HG03025 (cell line): ENCODE results near the gene NR6A1.

Experiments
- ATAC-seq: cut with Tn5 transposase; IDR thresholded peaks from one replicate; pipeline ENCODE4 v1.9.1; 2021; ENCODE audit warnings: mild to moderate bottlenecking, moderate library complexity; ENCODE audit not compliant: unreplicated experiment, low FRiP score

NR6A1 gene

DNA sequence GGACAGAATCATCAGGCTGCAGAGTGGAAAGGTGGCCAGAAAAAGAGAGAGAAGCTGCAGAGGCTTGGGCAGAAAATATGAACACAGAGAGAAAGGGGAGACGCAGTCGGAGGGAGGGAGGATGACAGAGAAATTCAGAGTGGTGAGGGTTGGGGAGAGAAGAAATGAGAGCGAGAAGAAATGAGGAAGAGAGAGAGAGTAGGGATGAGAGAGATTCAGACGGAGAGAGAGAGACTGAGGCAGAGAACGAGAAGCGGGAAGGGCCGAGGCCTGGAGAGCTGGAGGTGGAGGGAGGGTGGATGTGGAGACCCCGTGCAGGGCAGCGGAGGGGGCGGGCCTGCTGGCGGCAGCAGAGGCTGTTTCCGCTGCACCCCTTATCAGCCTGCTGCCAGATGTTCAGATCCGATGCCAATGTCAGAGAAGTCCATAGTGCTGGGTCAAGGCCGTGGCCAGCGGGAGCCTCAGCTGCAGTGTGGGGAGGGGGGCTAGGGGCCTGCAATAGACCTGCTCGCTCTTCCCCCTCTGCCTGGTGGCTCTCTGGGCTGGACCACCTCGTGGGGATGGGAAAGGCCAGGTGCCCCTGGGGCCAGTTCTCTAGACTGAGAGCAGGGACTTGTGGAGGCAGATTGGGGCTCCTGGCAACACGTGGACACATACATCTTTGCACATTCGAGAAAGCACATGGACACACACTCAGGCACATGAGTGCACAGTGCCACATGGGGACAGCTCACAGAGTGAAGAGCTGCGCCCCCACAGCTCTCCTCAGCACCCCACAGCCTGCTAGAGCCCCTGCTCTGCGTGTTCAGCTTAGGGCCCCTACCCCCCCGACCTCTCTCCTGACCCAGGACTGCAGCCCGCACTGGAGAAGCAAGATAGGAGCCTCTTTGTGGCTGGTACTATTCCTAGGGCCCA, 259.0 kb downstream of the NR6A1 start:
- no peak for ATAC-seq

DNA sequence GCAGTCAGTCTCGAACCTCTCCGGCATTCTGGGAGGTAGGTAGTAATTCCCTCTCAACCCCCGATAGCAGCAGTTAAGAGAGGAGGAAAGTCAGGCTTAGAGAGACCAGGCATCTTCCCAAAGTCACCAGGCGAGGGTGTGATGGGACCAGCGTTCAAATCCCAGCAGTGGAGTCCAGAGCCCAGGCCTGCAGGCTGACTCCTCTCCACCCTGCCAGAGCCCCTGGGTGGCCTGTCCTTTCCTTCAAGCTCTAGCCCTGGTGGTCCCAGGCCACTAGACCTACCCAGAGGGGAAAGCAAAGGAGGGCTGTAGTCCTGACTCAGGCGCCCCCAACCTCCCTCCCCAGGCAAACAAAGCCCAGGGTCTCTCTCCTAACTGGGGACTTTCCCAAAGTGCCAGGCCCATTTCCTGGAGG, 259.7 kb downstream of the NR6A1 start:
- ATAC-seq, result no peak

DNA sequence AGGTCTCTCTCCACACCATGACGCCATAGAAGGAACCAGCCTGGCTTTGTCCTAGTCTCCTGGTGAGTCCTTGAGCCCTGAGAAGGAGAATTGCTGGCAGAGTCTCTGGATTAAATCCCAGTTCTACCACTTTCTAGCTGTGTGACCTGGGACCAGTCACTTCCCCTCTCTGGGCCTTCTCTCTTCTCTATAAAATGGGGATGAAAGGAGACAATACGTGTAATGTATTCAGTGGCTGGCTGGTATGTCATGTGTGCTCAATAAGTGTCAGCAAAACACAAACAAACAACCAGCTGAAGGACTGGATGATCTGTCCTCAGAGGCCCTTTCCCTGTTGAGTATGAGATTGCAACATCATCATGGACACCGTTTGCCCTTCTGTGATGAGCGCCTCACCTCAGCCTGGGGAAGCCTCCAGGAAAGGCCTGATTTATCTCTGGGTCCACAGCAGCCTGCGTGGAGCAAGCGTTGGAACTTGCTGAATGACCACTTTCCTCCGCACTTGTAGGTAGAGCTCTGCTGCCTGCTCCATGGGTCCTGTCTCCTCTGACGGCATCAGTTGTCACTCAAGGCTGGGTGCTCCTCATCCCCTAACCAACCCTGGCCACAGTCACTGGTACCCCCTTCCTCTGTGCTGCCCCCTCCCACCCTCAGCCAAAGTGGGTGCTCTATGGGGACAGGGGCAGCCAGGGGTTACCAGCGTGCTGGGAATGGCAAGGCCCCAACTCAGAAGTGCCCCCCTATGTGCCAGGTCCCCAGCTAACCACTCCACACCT, 260.3 kb downstream of the NR6A1 start:
- no peak for ATAC-seq

DNA sequence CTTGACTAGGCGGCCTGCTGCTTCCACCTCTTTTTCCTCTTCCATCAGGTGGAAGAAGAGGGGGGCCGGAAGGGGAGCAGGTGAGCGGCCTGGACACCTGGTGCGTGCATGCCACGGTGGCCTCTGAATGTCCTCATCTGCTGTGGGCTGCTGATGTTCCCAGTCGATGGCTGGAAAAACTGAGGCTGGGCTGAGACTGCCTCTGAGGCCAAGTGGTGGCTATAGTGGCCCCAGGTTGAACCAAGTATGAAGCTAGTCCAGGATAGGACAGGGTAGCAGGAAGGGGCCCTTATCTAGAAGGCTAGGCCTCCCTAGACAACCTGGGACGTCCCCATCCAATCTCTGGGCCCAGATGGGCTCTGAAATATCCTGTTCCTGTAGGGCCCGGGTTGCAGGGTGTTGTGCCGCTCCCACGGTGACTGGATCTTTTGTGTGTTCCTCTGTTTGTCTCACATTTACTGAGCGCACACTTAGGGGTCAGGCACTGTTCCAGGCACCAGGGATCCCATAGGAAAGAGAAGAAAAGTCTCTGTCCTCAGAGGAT, 263.2 kb downstream of the NR6A1 start:
- ATAC-seq, result no peak

DNA sequence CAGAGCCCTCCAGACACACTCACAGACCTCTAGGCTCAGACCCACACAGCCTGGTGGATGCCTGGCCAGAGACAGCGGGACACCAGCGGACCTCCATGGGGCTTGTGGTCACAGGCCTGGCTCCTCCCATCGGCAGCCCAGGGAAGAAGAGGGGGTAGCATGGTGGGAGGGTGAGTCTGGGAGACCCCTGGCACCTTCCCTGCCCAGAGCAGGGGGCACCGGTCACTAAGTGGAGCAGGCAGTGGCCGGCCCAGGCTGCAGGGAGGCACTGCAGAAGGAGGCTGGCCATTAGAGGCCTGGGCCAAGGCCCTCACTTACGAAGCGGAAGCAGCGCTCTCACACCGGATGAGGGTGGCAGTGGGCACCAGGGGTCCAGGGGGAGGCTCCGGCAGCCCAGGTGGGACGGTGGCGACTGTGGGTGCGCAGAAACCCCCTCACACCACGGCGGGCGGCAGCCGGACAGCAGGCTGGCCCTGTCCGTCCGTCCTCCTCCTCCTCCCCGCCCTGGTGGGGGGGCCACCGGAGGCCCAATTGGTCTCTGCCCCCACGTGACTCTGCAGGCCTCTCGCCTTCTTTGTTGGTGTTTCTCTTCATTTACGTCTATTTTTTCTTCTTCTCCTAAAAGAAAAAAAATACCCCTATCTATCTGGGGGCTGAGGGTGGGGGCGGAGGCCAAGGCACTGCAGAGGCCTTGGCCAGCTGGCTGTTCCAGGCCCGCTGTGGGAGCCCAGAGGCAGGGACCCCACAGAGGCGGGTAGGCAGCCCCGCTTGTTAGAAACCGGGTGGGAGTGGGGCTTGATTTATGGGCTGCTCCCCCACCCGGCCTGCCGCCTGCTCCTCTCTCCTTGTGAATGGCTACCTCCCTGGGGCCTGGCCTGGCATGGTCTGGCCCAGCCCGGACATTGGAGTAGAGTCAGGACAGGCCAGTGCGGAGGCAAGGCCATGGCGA, 263.9 kb downstream of the NR6A1 start, which contains the start of gene NR5A1:
Gene NR5A1, minus strand, starts transcription at position 469 of the 949 bp plus-strand sequence. CDS start 4,004 bp downstream, outside the sequence.
- no peak for ATAC-seq

DNA sequence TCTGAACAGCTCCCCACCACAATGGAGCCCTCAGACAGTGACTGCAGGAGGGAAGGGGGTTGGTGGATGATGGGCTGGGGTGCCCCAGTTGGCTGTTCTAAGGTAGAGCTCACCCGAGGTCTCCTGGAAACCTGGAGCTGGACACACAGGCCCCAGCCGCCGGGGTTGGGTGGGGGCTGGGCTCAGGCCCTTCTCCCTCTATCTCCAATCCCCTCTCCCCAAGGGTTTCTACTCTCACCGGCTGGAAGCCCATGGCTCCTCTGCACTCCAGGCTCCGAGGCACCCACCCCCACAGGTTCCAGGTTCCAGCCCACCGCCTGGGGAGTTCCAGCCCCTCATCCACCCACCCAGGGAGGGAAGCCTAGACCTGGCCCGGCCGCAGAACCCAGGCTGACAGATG, 264.7 kb downstream of the NR6A1 start:
- ATAC-seq, result no peak

DNA sequence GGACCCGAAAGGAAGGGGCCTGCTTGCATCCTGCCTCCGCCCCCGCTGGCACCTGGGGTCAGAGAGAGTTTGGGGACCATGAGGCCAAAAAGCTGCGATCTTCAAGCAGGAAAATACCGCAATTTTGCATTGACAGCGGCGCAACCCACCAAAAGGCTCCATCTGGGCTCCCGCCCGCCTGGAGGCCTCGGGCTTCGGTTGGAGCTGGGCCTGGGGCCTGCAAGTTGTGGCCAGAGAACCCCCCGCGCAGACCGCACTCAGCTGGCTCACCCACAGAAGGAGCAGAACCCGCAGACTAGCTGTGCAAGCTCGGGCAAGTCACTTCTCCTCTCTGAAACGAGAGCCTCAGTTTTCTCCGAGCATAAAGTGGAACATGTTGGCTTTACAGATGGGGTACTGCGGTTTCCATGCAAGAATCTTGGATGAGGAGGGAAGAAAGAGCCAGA, 265.2 kb downstream of the NR6A1 start:
- no peak for ATAC-seq

DNA sequence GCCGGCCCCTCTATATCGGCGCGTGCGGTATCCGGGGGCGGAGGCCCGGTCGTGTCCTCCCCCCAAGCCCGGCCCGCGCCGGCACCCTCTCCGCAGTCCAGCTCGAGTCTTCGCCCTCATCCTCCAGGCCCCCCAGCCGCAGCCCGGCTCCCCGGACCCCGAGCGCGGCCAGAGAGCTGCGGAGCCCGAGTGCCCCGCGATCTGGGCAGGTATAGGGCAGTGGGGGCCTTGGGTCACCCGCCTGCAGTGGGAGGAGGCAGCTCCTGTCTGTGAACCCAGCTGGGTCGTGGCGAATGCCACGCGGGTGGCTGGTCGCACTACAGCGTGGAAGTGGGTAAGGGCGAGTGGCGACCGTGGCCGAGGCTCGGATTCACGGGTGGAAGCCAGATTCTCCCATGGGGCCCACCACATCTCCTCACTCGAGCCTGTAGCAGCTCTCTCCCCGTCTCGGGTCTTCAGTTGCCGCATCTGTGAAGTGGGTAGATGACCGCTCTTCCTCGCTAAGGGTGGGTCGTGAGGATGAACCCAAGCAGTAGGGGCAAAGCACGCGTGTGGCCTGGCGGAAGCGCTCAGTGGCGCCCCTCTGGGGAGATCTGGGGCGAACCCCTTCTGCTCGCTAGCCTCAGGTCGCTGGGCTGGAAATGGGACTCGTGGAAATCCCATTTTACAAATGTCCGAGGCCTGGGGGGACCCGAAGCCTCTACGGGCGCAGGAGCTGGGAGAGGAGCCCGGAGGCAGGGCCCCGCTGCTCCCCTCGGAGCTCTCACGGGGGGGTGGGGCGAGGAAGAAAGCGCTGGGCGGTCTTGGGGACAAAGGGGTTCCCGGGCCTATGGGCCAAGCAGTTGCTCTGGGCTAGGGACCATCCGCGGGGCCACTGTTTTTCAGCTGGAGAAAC, 265.9 kb downstream of the NR6A1 start:
- ATAC-seq, result no peak

DNA sequence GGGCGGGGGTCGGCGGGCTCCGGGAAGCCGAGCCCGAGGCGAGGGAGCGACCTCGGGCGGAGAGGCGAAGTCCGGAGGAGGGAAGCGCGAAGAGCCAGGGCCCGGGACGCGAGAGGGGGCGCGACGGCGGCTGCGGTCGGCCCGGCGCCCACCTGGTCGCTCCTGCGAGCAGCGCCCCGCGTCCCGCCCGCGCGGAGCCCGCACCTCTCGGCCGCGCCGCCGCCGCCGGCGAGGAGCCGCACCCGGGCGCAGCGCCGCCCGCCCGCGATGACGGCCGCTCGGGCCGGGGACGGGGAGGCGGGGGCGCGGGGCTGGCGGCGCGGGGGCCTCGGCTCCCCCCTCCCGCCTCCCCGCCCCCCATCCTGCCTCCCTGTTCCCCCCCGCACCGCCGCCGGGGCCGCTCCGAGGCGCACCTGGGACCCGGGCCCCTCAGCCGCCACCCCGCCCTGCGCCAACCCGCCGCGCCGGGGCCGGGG, 266.5 kb downstream of the NR6A1 start:
- ATAC-seq, result no peak

DNA sequence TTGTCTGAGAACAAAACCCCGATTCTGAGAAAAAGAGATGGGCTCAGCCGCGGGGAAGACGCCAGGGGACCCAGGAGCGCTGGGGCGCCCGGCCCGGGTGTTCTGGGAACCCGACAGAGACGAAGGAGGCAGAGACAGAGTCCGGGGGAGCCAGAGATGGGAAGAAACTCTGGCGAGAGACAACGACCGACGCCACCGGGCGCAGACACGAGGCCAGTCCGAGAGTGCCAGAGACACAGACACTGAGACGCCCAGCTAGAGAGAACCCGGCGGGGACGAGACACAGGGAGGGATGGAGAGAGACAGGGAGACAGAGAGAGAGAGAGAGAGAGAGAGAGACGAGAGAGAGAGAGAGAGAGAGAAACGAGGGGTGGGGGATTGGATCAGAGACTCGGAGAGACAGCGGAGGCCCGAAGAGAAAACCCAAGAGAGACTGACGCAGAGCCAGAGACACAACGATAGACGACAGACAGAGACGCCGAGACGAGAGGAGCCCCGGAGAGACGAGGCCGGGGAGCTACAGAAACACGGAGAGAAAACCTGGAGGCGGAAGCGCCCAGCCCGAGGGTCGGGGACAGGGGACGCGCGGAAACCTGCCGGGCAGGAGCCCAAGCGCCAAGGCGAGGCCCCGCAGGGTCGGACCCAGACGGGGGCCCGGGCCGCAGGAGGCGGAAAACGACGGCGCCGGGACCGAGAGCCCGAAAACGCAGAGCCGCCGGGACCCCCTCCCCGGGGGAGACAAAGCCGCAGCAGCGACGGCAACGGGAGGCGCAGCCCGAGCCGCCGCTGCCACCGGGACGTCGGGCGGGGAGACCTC, 267.2 kb downstream of the NR6A1 start:
- ATAC-seq, result no peak

DNA sequence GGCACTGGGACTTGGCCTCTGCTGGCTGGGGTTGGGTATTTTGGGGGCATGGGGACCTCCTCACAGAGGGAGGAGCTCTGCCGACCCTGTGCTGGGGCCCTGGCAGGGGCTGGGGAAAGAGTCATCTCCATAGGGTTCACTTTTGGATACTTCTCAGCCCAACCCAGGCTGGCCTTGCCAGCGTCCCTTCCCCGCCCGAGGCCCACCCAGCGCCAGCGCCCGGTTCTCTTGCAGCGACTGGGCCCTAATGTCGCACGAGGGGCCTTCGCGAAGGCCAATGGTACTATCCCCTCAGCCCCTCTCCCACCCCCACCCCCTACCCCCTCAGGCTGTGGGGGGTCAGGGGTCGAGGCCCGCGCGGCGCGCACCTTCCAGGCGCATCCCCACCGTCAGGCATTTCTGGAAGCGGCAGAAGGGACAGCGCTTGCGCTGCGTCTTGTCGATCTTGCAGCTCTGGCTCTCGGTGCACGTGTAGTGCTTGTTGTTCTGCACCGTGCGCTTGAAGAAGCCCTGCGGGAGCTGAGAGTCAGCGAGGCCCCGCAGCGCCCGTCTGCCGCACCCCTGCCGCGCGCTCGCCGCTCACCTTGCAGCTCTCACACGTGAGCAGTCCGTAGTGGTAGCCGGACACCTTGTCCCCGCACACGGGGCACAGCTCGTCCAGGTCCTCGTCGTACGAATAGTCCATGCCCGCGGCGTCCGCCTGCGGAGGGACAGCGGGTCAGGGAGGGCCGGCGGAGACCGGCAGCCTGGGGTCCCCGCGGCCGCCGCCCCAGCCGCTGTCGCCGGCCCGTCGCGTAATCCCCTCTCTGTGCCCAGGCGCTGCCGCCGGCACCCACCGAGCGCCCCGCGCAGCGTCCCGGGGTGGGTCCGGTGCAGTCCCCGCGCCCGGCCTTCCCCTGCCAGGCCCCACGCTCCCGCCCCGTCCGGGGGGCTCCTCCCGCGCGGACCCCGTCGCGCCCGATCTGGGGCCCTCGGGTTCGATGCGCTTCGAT, 268.1 kb downstream of the NR6A1 start:
- ATAC-seq, result no peak

DNA sequence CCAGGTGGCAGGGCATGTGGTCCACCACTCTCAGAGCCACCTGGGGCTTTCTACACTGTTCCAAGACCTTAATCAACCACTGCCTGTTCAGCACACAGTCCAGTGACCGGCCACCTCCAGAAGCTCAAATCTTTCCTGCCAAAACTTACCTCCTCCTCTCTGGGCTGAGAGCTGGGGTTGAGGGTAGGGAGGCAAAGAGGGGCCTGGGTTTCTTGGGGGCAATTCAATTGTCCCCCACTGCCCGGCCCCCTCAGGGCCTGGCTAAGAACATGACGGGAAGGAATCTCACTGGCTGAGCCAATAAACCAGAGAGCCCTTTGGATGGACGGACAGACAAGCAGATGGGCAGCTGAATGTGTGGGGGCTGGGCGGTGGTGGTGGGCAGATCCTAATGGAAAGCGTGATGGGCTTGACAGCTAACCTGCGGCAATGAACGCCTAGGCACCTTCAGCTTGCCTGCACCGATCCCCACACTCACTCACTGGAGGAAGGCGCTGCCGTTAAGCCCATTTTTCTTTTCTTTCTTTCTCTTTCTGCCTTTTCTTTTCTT, 269.3 kb downstream of the NR6A1 start:
- ATAC-seq, result no peak

DNA sequence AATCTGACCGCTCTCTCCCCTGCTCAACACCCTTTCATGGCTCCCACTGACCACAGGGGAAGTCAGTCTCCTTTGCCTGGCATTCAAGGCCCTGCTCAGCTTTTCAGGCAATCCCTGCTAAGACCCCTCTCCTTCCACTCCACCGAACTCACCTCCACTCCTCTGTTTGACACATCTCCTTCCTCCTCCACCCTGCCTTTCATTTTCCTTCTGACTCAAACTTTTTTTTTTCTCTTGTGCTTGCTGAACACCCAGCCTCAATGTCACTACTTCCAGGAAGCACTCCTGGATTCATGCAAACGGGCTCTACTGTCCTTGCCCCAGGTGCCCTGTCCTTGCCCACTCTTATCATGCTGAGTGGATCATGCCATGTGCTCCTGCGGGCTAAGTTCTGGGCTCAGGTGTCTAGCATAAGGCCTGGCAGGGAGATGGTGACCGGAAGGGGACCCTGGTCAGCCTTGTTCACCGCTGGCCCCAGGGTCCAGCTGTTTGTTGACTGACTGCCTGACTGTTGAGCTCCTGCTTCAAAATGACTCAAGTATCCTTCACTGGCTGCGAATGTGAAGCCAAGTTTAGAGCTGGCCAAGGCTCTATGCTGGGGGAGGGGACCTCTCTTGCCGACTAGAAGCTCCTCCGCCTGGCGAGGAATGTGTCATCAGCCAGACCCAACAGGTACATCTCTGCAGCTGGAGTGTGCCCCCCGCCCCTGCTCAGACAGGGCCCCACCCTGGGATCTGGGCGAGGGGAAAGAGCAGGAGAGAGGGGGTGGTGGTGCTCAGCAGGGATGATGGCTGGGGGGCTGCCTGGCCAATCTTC, 270.1 kb downstream of the NR6A1 start:
- ATAC-seq, result no peak

DNA sequence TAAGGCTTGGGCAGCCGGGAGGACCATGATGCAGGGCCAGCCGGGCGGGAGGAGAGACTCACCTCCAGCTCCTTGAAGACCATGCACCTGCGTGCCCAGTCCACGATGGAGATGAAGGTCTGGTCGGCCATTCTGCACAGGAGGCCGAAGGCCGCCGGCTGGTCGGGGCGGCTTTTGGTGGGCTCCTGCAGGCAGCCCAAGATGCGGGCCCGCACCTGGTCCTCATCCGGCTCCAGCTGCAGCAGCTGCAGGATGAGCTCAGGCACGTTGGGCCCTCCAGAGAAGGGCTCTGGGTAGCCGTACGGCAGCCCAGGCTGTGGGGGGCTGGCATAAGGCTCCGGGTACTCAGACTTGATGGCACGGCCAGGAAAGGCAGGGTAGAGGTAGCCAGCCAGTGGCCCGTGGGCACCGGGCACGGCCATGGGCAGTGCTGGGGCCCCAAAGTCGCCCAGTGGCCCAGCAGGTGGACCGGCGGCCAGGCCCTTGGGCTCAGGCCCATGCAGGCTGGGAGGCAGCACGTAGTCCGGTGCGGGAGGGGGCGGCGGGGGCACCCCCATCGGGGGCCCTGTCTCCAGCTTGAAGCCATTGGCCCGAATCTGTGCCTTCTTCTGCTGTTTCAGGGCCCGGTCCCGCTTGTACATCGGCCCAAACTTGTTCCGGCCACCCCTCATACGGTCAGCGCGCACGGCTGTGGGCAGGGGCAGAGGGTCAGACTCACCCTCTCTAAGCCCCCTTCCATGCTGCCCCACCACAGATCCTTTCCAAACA, 270.9 kb downstream of the NR6A1 start:
- no peak for ATAC-seq

DNA sequence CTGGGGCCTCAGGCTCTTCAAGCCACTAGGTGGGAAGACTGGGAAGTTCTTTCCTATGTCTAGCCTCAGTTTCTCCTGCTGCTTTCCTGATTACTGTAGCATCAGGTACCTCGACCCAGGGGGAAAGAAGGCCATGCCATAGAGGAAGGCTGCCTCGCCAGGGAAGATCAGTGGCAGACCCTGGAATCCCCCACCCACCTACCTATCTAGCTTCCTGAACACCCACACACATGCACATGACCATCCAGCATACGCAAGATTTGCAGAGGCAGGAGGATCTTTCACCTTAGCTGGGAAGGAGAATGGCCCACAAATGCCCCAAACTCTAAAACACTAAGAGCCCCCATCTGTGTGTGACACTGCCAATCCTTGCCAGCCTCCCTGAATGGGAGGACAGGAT, 271.9 kb downstream of the NR6A1 start:
- no peak for ATAC-seq
